HG03280 (cell line): ENCODE results near the gene MXRA8.
"Not testable (repeated sequence)": the region's sequence is repeated elsewhere in the genome, so short reads cannot be mapped to it uniquely, and the experiment has no call there.

Experiments
- ATAC-seq: cut with Tn5 transposase; IDR thresholded peaks from one replicate; pipeline ENCODE4 v1.9.1; 2021; ENCODE audit warnings: mild to moderate bottlenecking, moderate library complexity; ENCODE audit not compliant: unreplicated experiment

Gene MXRA8

GRCh38 chr1:1393428-1393827 is 35.1 kb upstream of the MXRA8 start:
- ATAC-seq = no peak

- ATAC-seq = no peak
Measured at GRCh38 chr1:1393014-1393413, 34.7 kb upstream of the MXRA8 start.

GRCh38 chr1:1391225-1391624 is 32.9 kb upstream of the MXRA8 start:
- no peak for ATAC-seq

- ATAC-seq = no peak
Measured at GRCh38 chr1:1390675-1391074, 32.3 kb upstream of the MXRA8 start.

GRCh38 chr1:1388078-1388472 is 29.7 kb upstream of the MXRA8 start:
- ATAC-seq = no peak

- ATAC-seq = no peak
Measured at GRCh38 chr1:1387098-1388077, 29.0 kb upstream of the MXRA8 start.

- ATAC-seq = no peak
Measured at GRCh38 chr1:1385931-1386330, 27.6 kb upstream of the MXRA8 start.

- ATAC-seq = not testable (repeated sequence)
Measured at GRCh38 chr1:1385339-1385738, 27.0 kb upstream of the MXRA8 start.

- ATAC-seq = no peak
Measured at GRCh38 chr1:1381294-1381693, 22.9 kb upstream of the MXRA8 start.

- no peak for ATAC-seq
Measured at GRCh38 chr1:1380860-1381259, 22.5 kb upstream of the MXRA8 start.

- ATAC-seq = no peak
Measured at GRCh38 chr1:1377540-1378205, 19.3 kb upstream of the MXRA8 start.

GRCh38 chr1:1376551-1377226 is 18.3 kb upstream of the MXRA8 start:
- ATAC-seq = no peak

- ATAC-seq = peak; percentile 86
Measured at GRCh38 chr1:1374929-1375662, 16.7 kb upstream of the MXRA8 start, which contains the start of gene AURKAIP1. Gene AURKAIP1, minus strand, starts transcription at chr1:1375207. Its CDS starts 451 bp downstream, at chr1:1374756.

GRCh38 chr1:1374589-1374928 is 16.2 kb upstream of the MXRA8 start:
- ATAC-seq = peak; percentile 4

GRCh38 chr1:1373815-1374588 is 15.6 kb upstream of the MXRA8 start:
- no peak for ATAC-seq

GRCh38 chr1:1373051-1373814 is 14.9 kb upstream of the MXRA8 start:
- no peak for ATAC-seq

- ATAC-seq = no peak
Measured at GRCh38 chr1:1371746-1372711, 13.7 kb upstream of the MXRA8 start.

- no peak for ATAC-seq
Measured at GRCh38 chr1:1371364-1371745, 13.0 kb upstream of the MXRA8 start.
